Nephron progenitor cell (in vitro differentiated cells): ENCODE results near the gene NCS1.

ENCODE experiments used
- DNase-seq: peaks from one replicate; pipeline ENCODE4 v3.0.0; 2021
- H3K27ac Mint-ChIP-seq: 2 replicates; pipeline ENCODE4 v1.8.0; 2021; ENCODE audit warnings: mild to moderate bottlenecking, moderate library complexity, mixed read lengths
- H3K27me3 Mint-ChIP-seq: 2 replicates; pipeline ENCODE4 v1.8.0; 2021; ENCODE audit warnings: mild to moderate bottlenecking, low read depth, mixed read lengths; ENCODE audit not compliant: poor library complexity
- H3K36me3 Mint-ChIP-seq: 2 replicates; pipeline ENCODE4 v1.8.0; 2021; ENCODE audit warnings: low read depth, mixed read lengths
- H3K4me1 Mint-ChIP-seq: 2 replicates; pipeline ENCODE4 v1.8.0; 2021; ENCODE audit warnings: mixed read lengths
- H3K4me3 Mint-ChIP-seq: 2 replicates; pipeline ENCODE4 v1.8.0; 2021; ENCODE audit warnings: mild to moderate bottlenecking, moderate library complexity, mixed read lengths
- H3K9me3 Mint-ChIP-seq: 2 replicates; pipeline ENCODE4 v1.8.0; 2021; ENCODE audit warnings: mild to moderate bottlenecking, moderate library complexity, mixed read lengths
- TF ChIP-seq, protein P1 (sequence below): fragments of 200-600 bp; sonication (generic); IDR thresholded peaks from 2 replicates; pipeline ENCODE4 v1.5.0; 2021; ENCODE audit warnings: antibody characterized with exemption

The NCS1 gene

DNA sequence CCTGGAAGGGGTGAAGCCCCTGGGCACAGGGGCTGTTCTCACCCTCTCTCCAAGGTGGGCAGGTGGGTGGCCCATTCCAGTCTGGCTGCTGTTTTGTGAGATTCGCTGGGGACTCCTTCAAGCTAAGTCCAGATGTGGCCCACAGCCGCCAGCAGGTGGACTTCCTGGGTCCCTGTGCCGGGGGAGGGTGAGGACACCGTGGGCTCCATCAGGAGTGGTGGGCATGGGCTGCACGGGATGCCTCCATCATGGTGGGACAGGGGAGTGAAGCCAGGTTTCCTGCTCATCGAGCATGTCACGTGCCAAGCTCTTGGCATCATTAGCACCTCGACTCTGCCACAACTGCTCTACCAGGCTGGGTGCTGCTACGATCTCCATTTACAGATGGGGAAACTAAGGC, 1.8 kb downstream of the NCS1 start:
- no peak for DNase-seq
- TF ChIP-seq, protein P1, sequence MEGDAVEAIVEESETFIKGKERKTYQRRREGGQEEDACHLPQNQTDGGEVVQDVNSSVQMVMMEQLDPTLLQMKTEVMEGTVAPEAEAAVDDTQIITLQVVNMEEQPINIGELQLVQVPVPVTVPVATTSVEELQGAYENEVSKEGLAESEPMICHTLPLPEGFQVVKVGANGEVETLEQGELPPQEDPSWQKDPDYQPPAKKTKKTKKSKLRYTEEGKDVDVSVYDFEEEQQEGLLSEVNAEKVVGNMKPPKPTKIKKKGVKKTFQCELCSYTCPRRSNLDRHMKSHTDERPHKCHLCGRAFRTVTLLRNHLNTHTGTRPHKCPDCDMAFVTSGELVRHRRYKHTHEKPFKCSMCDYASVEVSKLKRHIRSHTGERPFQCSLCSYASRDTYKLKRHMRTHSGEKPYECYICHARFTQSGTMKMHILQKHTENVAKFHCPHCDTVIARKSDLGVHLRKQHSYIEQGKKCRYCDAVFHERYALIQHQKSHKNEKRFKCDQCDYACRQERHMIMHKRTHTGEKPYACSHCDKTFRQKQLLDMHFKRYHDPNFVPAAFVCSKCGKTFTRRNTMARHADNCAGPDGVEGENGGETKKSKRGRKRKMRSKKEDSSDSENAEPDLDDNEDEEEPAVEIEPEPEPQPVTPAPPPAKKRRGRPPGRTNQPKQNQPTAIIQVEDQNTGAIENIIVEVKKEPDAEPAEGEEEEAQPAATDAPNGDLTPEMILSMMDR, result no peak
- Mint-ChIP-seq H3K4me1 (peaks cover 32% of the 10 kb centered on the region), H3K27ac (no peak overlapping the region), H3K9me3 (no peaks in the 10 kb centered on the region), H3K4me3 (peak overlapping the region; percentile 86), H3K27me3 (peaks cover 9% of the 10 kb centered on the region), H3K36me3 (no peaks in the 10 kb centered on the region)

DNA sequence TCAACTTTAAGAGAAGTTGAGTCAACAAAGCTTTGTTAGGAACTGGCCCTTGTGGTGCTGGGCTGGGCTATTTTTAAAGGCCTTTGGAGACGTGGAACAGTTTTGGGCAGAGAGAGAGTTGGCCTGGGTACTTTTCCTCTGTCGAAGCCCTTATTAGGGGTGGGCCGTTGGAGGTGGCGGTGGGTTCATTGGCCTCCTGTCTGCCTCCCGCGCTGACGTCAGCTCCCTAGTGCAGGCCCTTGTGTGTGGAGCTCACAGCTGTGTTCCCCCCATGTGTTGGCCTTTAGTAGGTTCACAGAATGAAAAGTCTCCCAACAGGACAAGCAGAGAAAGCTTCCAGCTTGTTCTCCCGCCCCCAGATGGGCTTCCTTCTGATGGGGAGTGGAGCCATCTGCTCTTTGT, 2.7 kb downstream of the NCS1 start:
- Mint-ChIP-seq H3K9me3 (no peaks in the 10 kb centered on the region), H3K36me3 (peaks cover 9% of the 10 kb centered on the region), H3K4me1 (peaks cover 32% of the 10 kb centered on the region), H3K27me3 (peaks cover 9% of the 10 kb centered on the region), H3K27ac (no peak overlapping the region), H3K4me3 (peak overlapping the region; percentile 86)
- no peak for DNase-seq
- TF ChIP-seq, protein P1, result no peak

DNA sequence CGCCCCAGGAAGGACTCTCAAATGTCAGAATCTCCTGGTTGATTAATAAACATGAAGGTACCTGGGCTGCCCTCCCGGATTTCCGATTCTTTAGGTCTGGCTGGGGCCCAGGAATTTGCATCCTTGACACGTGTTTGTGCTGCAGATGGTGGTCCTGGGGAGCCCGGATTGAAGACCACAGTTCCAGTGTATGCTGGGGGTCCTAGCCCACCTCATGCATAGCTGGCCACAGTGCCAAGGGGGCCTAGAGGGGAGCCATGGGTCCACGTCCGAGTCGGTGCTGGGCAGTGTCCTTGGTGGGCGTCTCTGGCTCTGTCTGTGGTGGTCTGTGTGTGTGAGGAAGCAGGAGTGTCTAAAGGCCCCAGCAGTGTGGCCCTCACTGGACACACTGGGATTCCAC, 3.2 kb downstream of the NCS1 start:
- H3K27ac Mint-ChIP-seq, result peak overlapping the region; percentile 48
- TF ChIP-seq, protein P1, result no peak
- no peaks in the 10 kb centered on the region for H3K9me3 Mint-ChIP-seq
- peaks cover 5% of the 10 kb centered on the region for H3K27me3 Mint-ChIP-seq
- H3K4me1 Mint-ChIP-seq, result peaks cover 30% of the 10 kb centered on the region
- peaks cover 12% of the 10 kb centered on the region for H3K36me3 Mint-ChIP-seq
- no peak overlapping the region for H3K4me3 Mint-ChIP-seq
- no peak for DNase-seq

DNA sequence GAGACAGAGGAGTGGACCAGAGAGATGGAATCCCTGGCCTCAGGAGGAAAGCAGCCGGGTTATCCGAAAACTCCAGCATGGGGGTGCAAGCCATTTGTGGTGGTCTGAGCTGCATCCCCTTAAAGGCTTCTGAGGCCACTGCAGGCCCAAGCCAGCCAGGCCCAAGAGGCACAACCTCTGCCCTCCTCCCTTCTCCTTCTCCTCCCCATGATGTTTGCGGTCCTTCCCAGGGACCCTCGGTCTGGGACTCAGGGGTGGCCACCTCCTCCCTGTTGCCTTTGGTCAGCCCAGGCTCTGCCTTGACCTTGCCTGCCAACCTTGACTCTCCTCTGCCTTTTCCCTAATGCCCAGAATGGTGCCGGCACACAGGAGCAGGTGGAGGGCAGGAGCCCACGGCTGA, 4.6 kb downstream of the NCS1 start:
- Mint-ChIP-seq H3K4me3 (no peak overlapping the region), H3K36me3 (peaks cover 12% of the 10 kb centered on the region), H3K27me3 (no peaks in the 10 kb centered on the region), H3K27ac (no peak overlapping the region), H3K4me1 (peaks cover 19% of the 10 kb centered on the region), H3K9me3 (no peaks in the 10 kb centered on the region)
- TF ChIP-seq, protein P1, result no peak
- no peak for DNase-seq

DNA sequence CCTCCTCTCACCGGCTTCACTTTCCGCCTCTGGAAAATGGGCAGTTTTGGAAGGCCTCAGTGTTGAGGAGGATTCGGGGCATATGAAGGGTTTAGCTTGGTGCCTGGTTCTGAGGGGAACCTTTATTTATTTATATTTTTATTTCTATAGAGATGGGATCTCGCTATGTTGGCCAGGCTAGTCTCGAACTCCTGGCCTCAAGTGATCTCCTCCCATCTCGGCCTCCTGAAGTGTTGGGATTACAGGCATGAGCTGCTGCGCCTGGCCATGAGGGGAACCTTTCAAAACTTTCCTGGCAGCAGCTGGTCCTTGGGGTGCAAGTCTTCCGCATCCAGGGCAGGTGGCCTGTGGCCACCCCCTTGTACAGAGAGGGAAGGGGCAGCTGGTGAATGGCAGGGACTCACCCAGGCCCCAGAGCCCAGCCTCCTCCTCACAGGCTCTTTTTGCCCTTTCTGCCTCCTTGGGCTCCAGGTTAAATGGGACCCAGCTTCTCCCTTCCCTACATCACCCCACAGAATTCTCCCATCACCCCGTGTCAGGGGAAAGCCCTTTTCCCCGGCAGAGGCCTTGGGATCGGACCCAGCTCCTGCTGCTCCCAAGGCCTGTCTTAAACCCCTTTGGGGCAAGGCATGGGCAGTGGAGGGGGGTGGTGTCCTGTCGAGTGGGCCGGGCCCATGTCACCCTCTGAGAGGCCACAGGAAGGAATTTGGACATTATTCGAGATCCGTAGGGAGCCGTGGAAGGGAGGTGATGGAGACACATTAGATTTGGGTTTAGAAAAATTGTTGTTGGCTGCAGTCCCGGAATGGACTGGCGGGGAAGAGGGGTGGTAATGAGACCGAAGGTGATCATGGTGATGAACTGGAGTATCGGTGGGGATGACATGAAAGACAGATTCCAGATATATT, 5.9 kb downstream of the NCS1 start:
- TF ChIP-seq, protein P1, result no peak
- Mint-ChIP-seq H3K27ac (peak overlapping the region; percentile 51), H3K27me3 (no peaks in the 10 kb centered on the region), H3K9me3 (no peaks in the 10 kb centered on the region), H3K36me3 (peaks cover 12% of the 10 kb centered on the region), H3K4me1 (peaks cover 22% of the 10 kb centered on the region), H3K4me3 (no peak overlapping the region)
- DNase-seq, result no peak
